Left lung (tissue), 10 donors: ENCODE results near the gene MYO7A. TPM values are rescaled to one million over a fixed set of nuclear protein-coding genes. Genes with fewer than 3 reads are reported as not detected.
A peak's percentile ranks its signal among the peaks of the same experiment; 100 is the strongest.

ENCODE experiments used
- ATAC-seq: fragments of 200-7000 bp; cut with Tn5 transposase; one replicate; pipeline ENCODE4 v1.9.1; 2020; ENCODE audit warnings: moderate library complexity
- DNase-seq, 4 donors: peaks; one replicate each; pipeline ENCODE4 v3.0.0-alpha.2; 2013 to 2020
- H3K27ac ChIP-seq, 2 donors: fragments of 200-600 bp; sonication (generic) in 1 of 2; one replicate each; pipeline versions ENCODE4 v1.5.0 to v1.8.0; 2020 to 2021
- H3K27me3 ChIP-seq, 2 donors: fragments of 200-600 bp; sonication (generic) in 1 of 2; one replicate each; pipeline versions ENCODE4 v1.5.0 to v1.8.0; 2020 to 2021
- H3K36me3 ChIP-seq, 2 donors: fragments of 200-600 bp; sonication (generic) in 1 of 2; one replicate each; pipeline versions ENCODE4 v1.5.0 to v1.8.0; 2020 to 2021
- H3K4me1 ChIP-seq, 2 donors: fragments of 200-600 bp; one replicate each; pipeline ENCODE4 v1.8.0; 2021
- H3K4me3 ChIP-seq, 2 donors: fragments of 200-600 bp; sonication (generic) in 1 of 2; one replicate each; pipeline versions ENCODE4 v1.5.0 to v1.8.0; 2020 to 2021; ENCODE audit warnings: mild to moderate bottlenecking in 1 of 2
- H3K9me3 ChIP-seq, 2 donors: fragments of 200-600 bp; sonication (generic) in 1 of 2; one replicate each; pipeline versions ENCODE4 v1.5.0 to v1.8.0; 2020 to 2021
- CTCF ChIP-seq, 2 donors: fragments of 200-600 bp; sonication (generic) in 1 of 2; IDR thresholded peaks; one replicate each; pipeline versions ENCODE4 v1.5.0 to v1.8.0; 2021; ENCODE audit warnings: antibody characterized with exemption in 2 of 2
- intact Hi-C, 2 donors: fragments of 100-400 bp; cut with DNase I; formaldehyde crosslinking; loops; one replicate each; pipeline versions ENCODE4 v1.11.2 to v1.14.2; 2022
- polyA plus RNA-seq, 6 donors: library from polyadenylated mRNA; unstranded; fragments of 120-200 nt; gene quantifications; one replicate each; pipeline ENCODE4 v1.2.1, GENCODE V29; 2013; ENCODE audit not compliant: insufficient read length in 6 of 6
- total RNA-seq, 2 donors: library from RNA; stranded (reverse); fragmentation: NEBNext Ultra II Directional; extraction: Animal tissue kit (Norgen Biotek cat#: 25700); gene quantifications; one replicate each; pipeline ENCODE4 v1.2.1, GENCODE V29; 2021
- donor health status: DM: no; HTN: yes; CAD: no.
- donor health status: DM: no; HTN: no; CAD: no.

MYO7A gene
- total and polyA plus RNA-seq, 8 donors, result 4.8 to 13.5 (median 5.8) TPM

GRCh38 chr11:77108436-77108835 is 19.6 kb upstream of the MYO7A start:
- no peaks in the 10 kb centered on the region for H3K9me3 ChIP-seq
- no peak for TF ChIP-seq CTCF (IDR thresholded peaks at IDR 0.05)
- ATAC-seq (no peak), DNase-seq (no peak)
- no peak overlapping the region for H3K4me3 ChIP-seq
- no peak overlapping the region for H3K27ac ChIP-seq
- H3K27me3 ChIP-seq, result no peaks in the 10 kb centered on the region
- no peaks in the 10 kb centered on the region for H3K36me3 ChIP-seq
- intact Hi-C loops, result no loop called here
- no peaks in the 10 kb centered on the region for H3K4me1 ChIP-seq

GRCh38 chr11:77109236-77110019 is 18.6 kb upstream of the MYO7A start:
- ATAC-seq (no peak), DNase-seq (peak in 1 of 4 donors; percentile 62)
- no peaks in the 10 kb centered on the region for H3K36me3 ChIP-seq
- TF ChIP-seq CTCF (IDR thresholded peaks at IDR 0.05), result no peak
- no peak overlapping the region for H3K27ac ChIP-seq
- no peaks in the 10 kb centered on the region for H3K4me1 ChIP-seq
- H3K27me3 ChIP-seq, result no peaks in the 10 kb centered on the region
- no peak overlapping the region for H3K4me3 ChIP-seq
- intact Hi-C loops, result no loop called here
- H3K9me3 ChIP-seq, result no peaks in the 10 kb centered on the region

- no peak for ATAC-seq
- Histone ChIP-seq H3K27ac (no peak overlapping the region), H3K9me3 (no peaks in the 10 kb centered on the region), H3K4me1 (no peaks in the 10 kb centered on the region), H3K36me3 (no peaks in the 10 kb centered on the region), H3K4me3 (no peak overlapping the region), H3K27me3 (no peaks in the 10 kb centered on the region)
- intact Hi-C loops, result no loop called here
- DNase-seq, result peak in 1 of 4 donors; percentile 39
- no peak for TF ChIP-seq CTCF (IDR thresholded peaks at IDR 0.05)
These were observed 17.2 kb upstream of the MYO7A start for GRCh38 chr11:77110836-77111235.

- intact Hi-C loops, result no loop called here
- no peak overlapping the region for H3K27ac ChIP-seq
These were observed 16.8 kb upstream of the MYO7A start for GRCh38 chr11:77111277-77111676.

More at GRCh38 chr11:77111277-77111676, 16.8 kb upstream of the MYO7A start:
- Histone ChIP-seq H3K4me3 (no peak overlapping the region), H3K27me3 (no peaks in the 10 kb centered on the region), H3K36me3 (no peaks in the 10 kb centered on the region), H3K9me3 (no peaks in the 10 kb centered on the region), H3K4me1 (no peaks in the 10 kb centered on the region)
- DNase-seq (no peak), ATAC-seq (no peak)
- TF ChIP-seq CTCF (IDR thresholded peaks at IDR 0.05), result no peak
